ENCODE measurements around the gene FKBP10. TPM values are rescaled to one million over a fixed set of nuclear protein-coding genes. Genes with fewer than 3 reads are reported as not detected.

FKBP10 gene
- total and polyA plus RNA-seq, 4 donors: 0.71 to 17.6 (median 5.6) TPM

DNA sequence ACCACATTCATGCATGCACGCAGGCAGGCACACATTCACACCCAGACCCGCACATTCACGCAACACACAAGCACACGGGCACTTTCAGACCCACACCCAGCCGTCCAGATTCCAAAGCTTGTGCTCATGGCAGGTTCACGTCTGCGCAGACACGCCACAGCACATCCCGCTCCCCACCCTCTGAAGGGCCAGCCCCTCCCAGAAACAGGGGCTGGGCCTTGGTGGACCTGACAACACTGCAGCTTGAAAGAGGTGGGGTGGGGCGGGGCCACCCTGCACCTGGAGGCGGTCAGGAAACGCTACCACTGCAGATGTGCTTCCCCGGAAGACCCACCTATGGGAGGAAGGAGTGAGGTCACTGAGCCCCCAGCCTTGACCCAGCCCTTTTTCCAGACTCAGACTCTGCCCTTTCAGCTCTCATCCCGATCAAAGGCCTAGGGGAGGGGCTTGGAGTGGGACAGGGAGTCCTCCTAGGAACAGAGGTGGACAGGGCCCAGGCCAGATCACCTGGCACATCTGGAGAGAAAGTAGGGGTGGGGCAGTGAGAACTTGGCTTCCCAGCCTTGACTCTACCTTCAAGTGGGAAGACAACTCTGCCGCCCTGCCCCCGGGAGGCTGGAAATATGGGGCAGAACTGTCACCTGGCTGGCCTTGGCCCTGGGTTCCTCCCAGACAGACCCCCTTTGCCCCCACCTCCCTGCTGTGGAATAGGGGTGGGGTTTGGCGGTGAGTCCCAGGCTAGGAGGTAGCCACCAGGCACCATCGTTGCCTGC is 12.0 kb upstream of the FKBP10 start:
- Histone ChIP-seq H3K27ac (ENCODE audit: low read depth in 1 of 2, low read length in 2 of 2) (no peak overlapping the region), H3K4me3 (ENCODE audit: low read depth in 1 of 3, low read length in 3 of 3) (no peak overlapping the region), H3K9me3 (ENCODE audit: control insufficient read depth in 4 of 4, low read length in 3 of 4) (no peaks in the 10 kb centered on the region), H3K4me1 (ENCODE audit: control insufficient read depth in 4 of 4, insufficient read depth in 4 of 4, low read length in 3 of 4) (peaks cover 0 to 9% (median 3%) of the 10 kb centered on the region in 4 donors), H3K27me3 (ENCODE audit: control insufficient read depth in 4 of 4, insufficient read depth in 4 of 4, low read length in 3 of 4) (no peaks in the 10 kb centered on the region), H3K36me3 (ENCODE audit: control insufficient read depth in 4 of 4, insufficient read depth in 3 of 4, low read depth in 1 of 4, low read length in 3 of 4) (no peaks in the 10 kb centered on the region), H3K9ac (ENCODE audit: low read depth in 1 of 2, low read length in 2 of 2) (no peak overlapping the region)
- DNase-seq (ENCODE audit: low spot score): peak; percentile 49
- peak; percentile 40 to 73 for TF ChIP-seq HNF4A (conservative IDR thresholded peaks at IDR 0.05)
- no peak for TF ChIP-seq CTCF (IDR thresholded peaks at IDR 0.05; ENCODE audit: low read depth, low read length, missing input control)
- WGBS: 65% methylated on average over 18 of the region's 18 CpGs

DNA sequence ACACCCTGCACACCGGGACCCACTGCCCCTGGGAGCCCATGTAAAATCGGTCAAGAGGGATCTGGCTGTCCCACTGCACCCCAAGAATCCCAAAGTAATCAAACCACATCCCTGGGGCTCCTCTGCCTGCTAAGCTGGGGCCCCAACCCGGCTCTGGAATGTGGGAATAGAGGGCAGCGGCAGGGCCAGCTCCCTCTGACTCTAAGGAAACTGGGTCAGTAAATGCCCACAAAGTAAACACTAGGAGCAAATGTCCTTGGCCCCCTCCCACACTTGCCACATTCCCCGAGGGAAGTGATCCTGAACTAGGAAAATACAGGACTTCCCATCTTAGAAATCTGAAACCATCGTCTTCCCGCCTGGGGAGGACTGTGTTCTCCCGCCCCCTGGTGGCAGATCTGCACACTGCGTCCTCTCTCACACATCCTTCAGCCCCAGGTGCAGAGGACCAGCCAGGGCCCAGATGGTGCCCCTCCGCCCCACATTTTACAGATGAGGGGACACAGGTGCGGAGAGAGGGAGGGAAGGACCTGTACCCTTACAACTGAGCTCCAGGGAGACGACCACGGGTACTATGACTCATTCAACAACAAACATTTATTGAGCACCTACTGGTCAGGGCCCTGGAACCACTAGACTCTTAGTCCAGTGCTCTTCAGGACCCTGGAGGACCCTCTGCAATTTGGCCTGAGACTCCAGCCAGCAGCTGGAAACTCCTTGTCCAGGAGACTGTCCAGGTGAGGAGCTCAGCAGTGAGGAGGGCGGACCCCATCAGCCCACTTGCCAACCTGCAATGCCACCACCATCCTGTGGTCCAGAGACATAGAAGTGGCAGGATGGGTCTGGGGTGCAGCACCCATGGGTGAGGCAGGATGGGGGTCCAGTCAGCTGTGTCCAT is 11.2 kb upstream of the FKBP10 start:
- peaks cover 0 to 9% (median 3%) of the 10 kb centered on the region in 4 donors for H3K4me1 ChIP-seq (ENCODE audit: control insufficient read depth in 4 of 4, insufficient read depth in 4 of 4, low read length in 3 of 4)
- H3K4me3 ChIP-seq (ENCODE audit: low read depth in 1 of 3, low read length in 3 of 3): no peak overlapping the region
- H3K27ac ChIP-seq (ENCODE audit: low read depth in 1 of 2, low read length in 2 of 2): no peak overlapping the region
- H3K27me3 ChIP-seq (ENCODE audit: control insufficient read depth in 4 of 4, insufficient read depth in 4 of 4, low read length in 3 of 4): no peaks in the 10 kb centered on the region
- 20% methylated on average over 14 of the region's 14 CpGs for WGBS
- H3K9ac ChIP-seq (ENCODE audit: low read depth in 1 of 2, low read length in 2 of 2): no peak overlapping the region
- H3K36me3 ChIP-seq (ENCODE audit: control insufficient read depth in 4 of 4, insufficient read depth in 3 of 4, low read depth in 1 of 4, low read length in 3 of 4): no peaks in the 10 kb centered on the region
- TF ChIP-seq RAD21 (IDR thresholded peaks at IDR 0.05) (peak; percentile 97 to 98), CTCF (IDR thresholded peaks at IDR 0.05; ENCODE audit: low read depth, low read length, missing input control) (peak; percentile 97), FOXA1 (IDR thresholded peaks at IDR 0.05) (no peak)
- DNase-seq (ENCODE audit: low spot score): peak; percentile 86
- no peaks in the 10 kb centered on the region for H3K9me3 ChIP-seq (ENCODE audit: control insufficient read depth in 4 of 4, low read length in 3 of 4)

GRCh38 chr17:41803049-41804020 is 9.5 kb upstream of the FKBP10 start:
- peaks cover 0 to 9% (median 4%) of the 10 kb centered on the region in 4 donors for H3K4me1 ChIP-seq (ENCODE audit: control insufficient read depth in 4 of 4, insufficient read depth in 4 of 4, low read length in 3 of 4)
- no peak overlapping the region for H3K9ac ChIP-seq (ENCODE audit: low read depth in 1 of 2, low read length in 2 of 2)
- H3K4me3 ChIP-seq (ENCODE audit: low read depth in 1 of 3, low read length in 3 of 3): no peak overlapping the region
- H3K36me3 ChIP-seq (ENCODE audit: control insufficient read depth in 4 of 4, insufficient read depth in 3 of 4, low read depth in 1 of 4, low read length in 3 of 4): no peaks in the 10 kb centered on the region
- no peak overlapping the region for H3K27ac ChIP-seq (ENCODE audit: low read depth in 1 of 2, low read length in 2 of 2)
- H3K9me3 ChIP-seq (ENCODE audit: control insufficient read depth in 4 of 4, low read length in 3 of 4): no peaks in the 10 kb centered on the region
- 75% methylated on average over 24 of the region's 24 CpGs for WGBS
- no peak for DNase-seq (ENCODE audit: low spot score)
- no peaks in the 10 kb centered on the region for H3K27me3 ChIP-seq (ENCODE audit: control insufficient read depth in 4 of 4, insufficient read depth in 4 of 4, low read length in 3 of 4)
- TF ChIP-seq EGR1 (IDR thresholded peaks at IDR 0.05; ENCODE audit: low read depth in 2 of 2) (no peak), HNF4G (IDR thresholded peaks at IDR 0.05) (no peak), FOXA2 (IDR thresholded peaks at IDR 0.05) (no peak), SP1 (IDR thresholded peaks at IDR 0.05) (no peak), ZBTB33 (IDR thresholded peaks at IDR 0.05) (no peak), TAF1 (conservative IDR thresholded peaks at IDR 0.05) (no peak), YY1 (IDR thresholded peaks at IDR 0.05) (no peak), HNF4A (conservative IDR thresholded peaks at IDR 0.05) (no peak), MAX (IDR thresholded peaks at IDR 0.05) (no peak)
